HepG2 (cell line): ENCODE results near the gene SH3D21. TPM values are rescaled to one million over a fixed set of nuclear protein-coding genes. Genes with fewer than 3 reads are reported as not detected.

Experiments
- ATAC-seq: fragments of 200-7000 bp; cut with Tn5 transposase; 3 replicates; pipeline ENCODE4 v1.9.1; 2020; ENCODE audit warnings: mild to moderate bottlenecking, moderate library complexity
- BruUV-seq: library from RNA; stranded (reverse); fragments of 400-500 nt; replicated peaks from 2 replicates; lab custom pipeline; 2021; lab: Mats Ljungman, UMichigan
- CTCF ChIA-PET: fragments of 300-600 bp; formaldehyde crosslinking; extraction: SDS; loops from one replicate; lab custom pipeline; 2021; ENCODE audit warnings: low total read pairs, inconsistent platforms, low intra/inter-chr PET ratio; lab: Yijun Ruan, JAX
- POLR2A ChIA-PET: fragments of 350-600 bp; sonication (Branson Sonifier 250); formaldehyde crosslinking; loops from one replicate; lab custom pipeline; 2020; ENCODE audit warnings: antibody characterized with exemption, inconsistent platforms; lab: Yijun Ruan, JAX
- DNase-seq: peaks from one replicate; pipeline ENCODE4 v3.0.0-alpha.2; 2015; ENCODE audit warnings: low spot score
- FAIRE-seq: peaks from 3 replicates; lab custom pipeline; 2011; peaks lifted over from hg19 to GRCh38; lab: Jason Lieb, UNC
- H2AFZ ChIP-seq: one replicate; pipeline ENCODE4 v1.6.1; 2011; ENCODE audit warnings: low read length, inconsistent platforms
- H3K27ac ChIP-seq: fragments of 300-600 bp; 3 replicates; pipeline ENCODE4 v1.8.0; 2011; ENCODE audit warnings: mixed run types, mild to moderate bottlenecking, mixed read lengths, low read length, inconsistent platforms; ENCODE audit not compliant: insufficient read depth; ENCODE audit errors: extremely low read length
- H3K27me3 ChIP-seq, 2 experiments: fragments of 200-600 bp in 1 of 2; 2 replicates in 1 of 2; 3 replicates in 1 of 2; pipeline versions ENCODE4 v1.6.0 to v1.8.0; 2011; ENCODE audit warnings: low read length in 2 of 2, mild to moderate bottlenecking in 2 of 2, moderate library complexity in 2 of 2, inconsistent platforms in 1 of 2; ENCODE audit not compliant: insufficient read depth in 2 of 2, control insufficient read depth in 1 of 2
- H3K36me3 ChIP-seq, 2 experiments: fragments of 200-600 bp in 1 of 2; replicated peaks in 1 of 2; 2 replicates in 1 of 2; 3 replicates in 1 of 2; pipeline versions ENCODE4 v1.5.1 to v1.8.0; 2011; ENCODE audit warnings: low read length in 2 of 2, inconsistent platforms in 1 of 2; ENCODE audit not compliant: insufficient read depth in 2 of 2, control insufficient read depth in 1 of 2
- H3K4me1 ChIP-seq: 2 replicates; pipeline ENCODE4 v1.5.1; 2012; ENCODE audit warnings: low read length, inconsistent platforms; ENCODE audit not compliant: insufficient read depth
- H3K4me2 ChIP-seq: 2 replicates; pipeline ENCODE4 v1.6.0; 2011; ENCODE audit warnings: low read depth, low read length, inconsistent platforms
- H3K4me3 ChIP-seq, 3 experiments: fragments of 200-600 bp in 1 of 3; sonication (generic), shearing (Covaris generic) in 1 of 3; replicated peaks in 1 of 3; 2 replicates each; pipeline ENCODE4 v1.5.1; 2011 to 2016; ENCODE audit warnings: low read length in 3 of 3, inconsistent platforms in 2 of 3, low read depth in 2 of 3, mild to moderate bottlenecking in 2 of 3, control low read depth in 1 of 3, mixed read lengths in 1 of 3; ENCODE audit not compliant: insufficient read depth in 1 of 3
- H3K79me2 ChIP-seq: one replicate; pipeline ENCODE4 v1.6.1; 2011; ENCODE audit warnings: low read length, inconsistent platforms; ENCODE audit not compliant: insufficient read depth
- H3K9ac ChIP-seq: 2 replicates; pipeline ENCODE4 v1.6.0; 2011; ENCODE audit warnings: mild to moderate bottlenecking, low read depth, low read length, inconsistent platforms; ENCODE audit not compliant: insufficient read depth
- H3K9me3 ChIP-seq: 2 replicates; pipeline ENCODE4 v1.5.1; 2012; ENCODE audit warnings: mild to moderate bottlenecking, low read length
- H4K20me1 ChIP-seq: 2 replicates; pipeline ENCODE4 v1.6.0; 2011; ENCODE audit warnings: inconsistent platforms, mild to moderate bottlenecking, low read length, moderate library complexity; ENCODE audit not compliant: insufficient read depth
- GATAD2A ChIP-seq: IDR thresholded peaks from 2 replicates; pipeline ENCODE4 v1.6.1; 2016
- JUNB ChIP-seq: sonication (generic); formaldehyde crosslinking; IDR thresholded peaks from 2 replicates; pipeline ENCODE4 v1.8.0; 2022; ENCODE audit warnings: missing genetic modification reagents, mild to moderate bottlenecking, borderline replicate concordance
- MIER2 ChIP-seq: IDR thresholded peaks from 2 replicates; pipeline ENCODE4 v1.6.1; 2016; ENCODE audit warnings: missing biosample characterization, missing genetic modification reagents
- MXI1 ChIP-seq: IDR thresholded peaks from 3 replicates; pipeline ENCODE4 v1.6.1; 2012; ENCODE audit warnings: low read depth, low read length, inconsistent platforms, borderline replicate concordance
- NFYB ChIP-seq: sonication (generic); formaldehyde crosslinking; IDR thresholded peaks from 2 replicates; pipeline ENCODE4 v1.4.0; 2020; ENCODE audit warnings: missing genetic modification reagents
- NR3C1 ChIP-seq: sonication (generic); formaldehyde crosslinking; IDR thresholded peaks from 2 replicates; pipeline ENCODE4 v1.4.0; 2020; ENCODE audit warnings: missing genetic modification reagents
- PHB2 ChIP-seq: fragments of 450-650 bp; IDR thresholded peaks from 2 replicates; pipeline ENCODE4 v1.6.1; 2018; ENCODE audit not compliant: partially characterized antibody
- RFX5 ChIP-seq: IDR thresholded peaks from 2 replicates; pipeline ENCODE4 v1.6.1; 2011; ENCODE audit warnings: low read depth, low read length, improper control_type of control experiment
- SMAD3 ChIP-seq: sonication (generic); formaldehyde crosslinking; IDR thresholded peaks from 2 replicates; pipeline ENCODE4 v1.4.0; 2020; ENCODE audit warnings: missing genetic modification reagents
- ZBTB46 ChIP-seq: sonication (generic); formaldehyde crosslinking; IDR thresholded peaks from 2 replicates; pipeline ENCODE4 v1.4.0; 2020; ENCODE audit warnings: mild to moderate bottlenecking, missing genetic modification reagents, borderline replicate concordance
- ZNF235 ChIP-seq: sonication (generic); formaldehyde crosslinking; IDR thresholded peaks from 2 replicates; pipeline ENCODE4 v1.8.1; 2023; ENCODE audit warnings: mild to moderate bottlenecking, missing genetic modification reagents, borderline replicate concordance
- ZNF432 ChIP-seq: sonication (generic); formaldehyde crosslinking; IDR thresholded peaks from 2 replicates; pipeline ENCODE4 v1.5.0; 2020; ENCODE audit warnings: missing genetic modification reagents, mild to moderate bottlenecking, borderline replicate concordance
- ZSCAN22 ChIP-seq: sonication (generic); formaldehyde crosslinking; IDR thresholded peaks from 2 replicates; pipeline ENCODE4 v1.4.0; 2020; ENCODE audit warnings: mild to moderate bottlenecking, missing genetic modification reagents
- WGBS: methylation state at CpG from one replicate; pipeline ENCODE4 v1.1.6; 2017; ENCODE audit warnings: low lambda C conversion rate; 5-methylcytosine and 5-hydroxymethylcytosine counted together
- in situ Hi-C: cut with HindIII; loops from 2 replicates; pipeline ENCODE4 v1.10.0; 2017; ENCODE audit warnings: low pct_unique_long_range_greater_than_20kb; ENCODE audit not compliant: extremely low pct_ligation_motif_present
- intact Hi-C: fragments of 100-400 bp; cut with micrococcal nuclease; formaldehyde crosslinking; loops from one replicate; pipeline ENCODE4 v1.10.0; 2022; ENCODE audit not compliant: unreplicated experiment
- polyA plus RNA-seq, 8 experiments: library from polyadenylated mRNA; depleted of rRNA in 3 of 8; stranded (reverse) in 7 of 8; unstranded in 1 of 8; fragments of >200 nt; fragmentation: Illumina TruSeq in 4 of 8; extraction: Trizol in 4 of 8; gene quantifications; 2 replicates each; pipeline versions ENCODE4 v1.2.1 to v1.2.3, GENCODE V29; 2011 to 2016; ENCODE audit warnings: low read depth in 4 of 8, missing spikeins in 1 of 8, mixed read lengths in 1 of 8; ENCODE audit not compliant: insufficient read depth in 1 of 8
- total RNA-seq, 5 experiments: library from RNA; depleted of rRNA; stranded (reverse); fragments of >200 nt; fragmentation: Illumina TruSeq; extraction: Trizol; gene quantifications; 2 replicates each; pipeline ENCODE4 v1.2.3, GENCODE V29; 2016; ENCODE audit warnings: low read depth in 1 of 5
- TF ChIP-seq, protein P1 (sequence below): sonication (generic); formaldehyde crosslinking; IDR thresholded peaks from 2 replicates; pipeline ENCODE4 v1.4.0; 2020; ENCODE audit warnings: missing genetic modification reagents
- TF ChIP-seq, protein P2 (sequence below): sonication (generic); formaldehyde crosslinking; conservative IDR thresholded peaks from 2 replicates; pipeline ENCODE4 v1.8.1; 2023; ENCODE audit warnings: missing genetic modification reagents

The SH3D21 gene
- total and polyA plus RNA-seq, 2 of the 13 experiments (the other 11 are each of a cell fraction or from before 2014, with no cell fraction given): 5.1 to 8.6 TPM

- FAIRE-seq (no peak), DNase-seq (no peak), ATAC-seq (no peak)
- Histone ChIP-seq H3K4me3 (no peak overlapping the region), H3K79me2 (peaks cover 65% of the 10 kb centered on the region), H3K9ac (no peak overlapping the region), H3K36me3 (peaks cover 1 to 36% of the 10 kb centered on the region in 2 experiments; a peak in 4 of 5 replicates), H3K4me2 (no peak overlapping the region), H3K27ac (no peak overlapping the region), H3K4me1 (peaks cover 8% of the 10 kb centered on the region; the same call in 1 of the 2 replicates), H3K9me3 (no peaks in the 10 kb centered on the region), H4K20me1 (no peaks in the 10 kb centered on the region), H2AFZ (no peak overlapping the region), H3K27me3 (no peaks in the 10 kb centered on the region)
- TF ChIP-seq ZSCAN22: no peak
- no TSS peak for BruUV-seq
- WGBS: 95% methylated on average over 6 of the region's 6 CpGs
- intact Hi-C loops (no loop called here), in situ Hi-C loops (no loop called here)
- POLR2A ChIA-PET: no interaction called here
- CTCF ChIA-PET: no interaction called here
Measured at GRCh38 chr1:36276688-36277087, 29.5 kb upstream of the SH3D21 start.

- H3K9me3 ChIP-seq: no peaks in the 10 kb centered on the region
- no peak overlapping the region for H3K27ac ChIP-seq
- FAIRE-seq (no peak), DNase-seq (no peak), ATAC-seq (no peak)
- peaks cover 42% of the 10 kb centered on the region for H3K79me2 ChIP-seq
- WGBS: 89% methylated on average over 2 of the region's 2 CpGs
- BruUV-seq: no TSS peak
- H3K9ac ChIP-seq: no peak overlapping the region
- peaks cover 0 to 39% of the 10 kb centered on the region in 2 experiments; a peak in 4 of 5 replicates for H3K36me3 ChIP-seq
- in situ Hi-C loops (no loop called here), intact Hi-C loops (no loop called here)
- H3K4me1 ChIP-seq: no peaks in the 10 kb centered on the region
- no peak overlapping the region for H3K4me2 ChIP-seq
- no peaks in the 10 kb centered on the region for H4K20me1 ChIP-seq
- ChIA-PET CTCF (no interaction called here), POLR2A (interaction anchor here (0.9 kb wide), 1 partner anchor 31 kb away, joined by 3 read pairs; no protein-coding TSS in a partner anchor)
- no peaks in the 10 kb centered on the region for H3K27me3 ChIP-seq
- no peak for TF ChIP-seq MXI1
- no peak for TF ChIP-seq JUNB (CRISPR knock-in tag)
- no peak for TF ChIP-seq NFYB (CRISPR knock-in tag)
- no peak for TF ChIP-seq SMAD3
- TF ChIP-seq GATAD2A (CRISPR knock-in tag): no peak
- no peak for TF ChIP-seq PHB2
- TF ChIP-seq, protein P1, sequence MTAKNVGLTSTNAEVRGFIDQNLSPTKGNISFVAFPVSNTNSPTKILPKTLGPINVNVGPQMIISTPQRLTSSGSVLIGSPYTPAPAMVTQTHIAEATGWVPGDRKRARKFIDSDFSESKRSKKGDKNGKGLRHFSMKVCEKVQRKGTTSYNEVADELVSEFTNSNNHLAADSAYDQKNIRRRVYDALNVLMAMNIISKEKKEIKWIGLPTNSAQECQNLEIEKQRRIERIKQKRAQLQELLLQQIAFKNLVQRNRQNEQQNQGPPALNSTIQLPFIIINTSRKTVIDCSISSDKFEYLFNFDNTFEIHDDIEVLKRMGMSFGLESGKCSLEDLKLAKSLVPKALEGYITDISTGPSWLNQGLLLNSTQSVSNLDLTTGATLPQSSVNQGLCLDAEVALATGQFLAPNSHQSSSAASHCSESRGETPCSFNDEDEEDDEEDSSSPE (CRISPR knock-in tag): no peak
- TF ChIP-seq MIER2: no peak
- no peak for TF ChIP-seq NR3C1 (CRISPR knock-in tag)
- TF ChIP-seq, protein P2, sequence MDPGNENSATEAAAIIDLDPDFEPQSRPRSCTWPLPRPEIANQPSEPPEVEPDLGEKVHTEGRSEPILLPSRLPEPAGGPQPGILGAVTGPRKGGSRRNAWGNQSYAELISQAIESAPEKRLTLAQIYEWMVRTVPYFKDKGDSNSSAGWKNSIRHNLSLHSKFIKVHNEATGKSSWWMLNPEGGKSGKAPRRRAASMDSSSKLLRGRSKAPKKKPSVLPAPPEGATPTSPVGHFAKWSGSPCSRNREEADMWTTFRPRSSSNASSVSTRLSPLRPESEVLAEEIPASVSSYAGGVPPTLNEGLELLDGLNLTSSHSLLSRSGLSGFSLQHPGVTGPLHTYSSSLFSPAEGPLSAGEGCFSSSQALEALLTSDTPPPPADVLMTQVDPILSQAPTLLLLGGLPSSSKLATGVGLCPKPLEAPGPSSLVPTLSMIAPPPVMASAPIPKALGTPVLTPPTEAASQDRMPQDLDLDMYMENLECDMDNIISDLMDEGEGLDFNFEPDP (CRISPR knock-in tag): no peak
- TF ChIP-seq ZNF432 (CRISPR knock-in tag): no peak
- no peak for TF ChIP-seq RFX5
- no peak for TF ChIP-seq ZNF235 (CRISPR knock-in tag)
- no peak for TF ChIP-seq ZBTB46 (CRISPR knock-in tag)
- no peak overlapping the region for H3K4me3 ChIP-seq
- H2AFZ ChIP-seq: no peak overlapping the region
Measured at GRCh38 chr1:36279110-36279788, 26.9 kb upstream of the SH3D21 start.
